Measurements from ENCODE around the gene RAB39A.
"Not testable (repeated sequence)": the region's sequence is repeated elsewhere in the genome, so short reads cannot be mapped to it uniquely, and the experiment has no call there.

- not testable (repeated sequence) for TF ChIP-seq CTCF (IDR thresholded peaks at IDR 0.05); EP300 (IDR thresholded peaks at IDR 0.05; ENCODE audit: low read depth)
These were observed 15.8 kb upstream of the RAB39A start for GRCh38 chr11:107912415-107912814.

Measured in transverse colon (tissue), 3 donors.